ENCODE data around the gene IGF2. TPM values are rescaled to one million over a fixed set of nuclear protein-coding genes. Genes with fewer than 3 reads are reported as not detected.

Gene IGF2
- total RNA-seq, 1 experiment from 2014 or later, result 1.5 TPM

DNA sequence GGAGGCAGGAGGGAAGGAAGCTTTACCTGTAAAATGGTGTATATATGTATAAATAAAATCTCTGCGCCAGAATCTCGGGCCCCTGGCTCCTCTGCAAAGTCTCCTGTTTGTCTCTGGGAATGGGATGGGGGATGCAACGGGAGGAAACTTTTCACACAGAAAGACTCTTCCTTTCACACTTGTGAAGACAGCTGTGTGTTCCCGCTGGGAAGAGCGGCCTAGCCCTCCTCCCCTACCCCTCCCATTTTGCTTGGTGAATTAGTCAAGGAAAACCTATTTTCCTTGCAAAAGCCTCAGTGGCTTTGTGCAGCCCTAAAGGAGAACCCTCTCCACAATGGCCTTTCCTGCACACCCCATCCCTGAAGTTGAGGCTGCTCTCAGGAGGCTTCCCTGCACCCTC is 9.4 kb upstream of the IGF2 start:
- POLR2A ChIA-PET, result no interaction called here
- CTCF ChIA-PET, result interaction anchor here (1.2 to 18.6 kb wide), 14 partner anchors 8 to 496 kb away, joined by 3 to 761 read pairs (median 20); partner anchors contain the start of genes IGF2 and SYT8
- no peak for DNase-seq (ENCODE audit: low spot score)
- Mint-ChIP-seq H3K36me3 (no peaks in the 10 kb centered on the region), H3K9me3 (no peaks in the 10 kb centered on the region), H3K4me3 (no peak overlapping the region), H3K27ac (no peak overlapping the region), H3K4me1 (peaks cover 19% of the 10 kb centered on the region), H3K27me3 (ENCODE audit: low read depth) (peaks cover 75% of the 10 kb centered on the region)
- TF ChIP-seq TEAD4 (CRISPR knock-in tag; IDR thresholded peaks at IDR 0.05) (no peak), TP53 (CRISPR knock-in tag; IDR thresholded peaks at IDR 0.05) (no peak), MAX (CRISPR knock-in tag; IDR thresholded peaks at IDR 0.05) (no peak), STAT6 (CRISPR knock-in tag; conservative IDR thresholded peaks at IDR 0.05; ENCODE audit: low read depth) (no peak)
- ATAC-seq, result no peak

DNA sequence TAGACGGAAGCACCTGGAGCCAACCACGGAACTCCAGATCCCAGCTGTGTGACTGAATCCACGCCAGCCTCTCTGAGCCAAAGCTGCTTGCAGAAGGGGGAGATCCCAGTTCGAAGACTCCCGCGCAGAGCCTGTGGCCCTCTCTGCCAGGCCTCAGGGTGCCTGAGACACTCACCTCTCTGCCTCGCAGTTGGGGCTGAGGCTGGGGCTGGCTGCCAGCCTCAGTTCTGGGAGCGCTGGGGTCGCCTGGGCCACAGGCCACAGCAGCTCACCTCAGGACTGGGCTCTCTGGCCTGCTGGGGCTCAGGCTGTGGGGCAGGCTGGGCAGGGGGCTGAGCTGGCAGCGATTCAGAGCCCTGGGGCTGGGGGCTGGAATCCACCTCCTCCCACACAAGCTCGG is 8.2 kb upstream of the IGF2 start:
- Mint-ChIP-seq H3K27me3 (ENCODE audit: low read depth) (peaks cover 87% of the 10 kb centered on the region), H3K4me1 (peaks cover 21% of the 10 kb centered on the region), H3K4me3 (no peak overlapping the region), H3K36me3 (no peaks in the 10 kb centered on the region), H3K9me3 (no peaks in the 10 kb centered on the region), H3K27ac (no peak overlapping the region)
- TF ChIP-seq IRF1 (CRISPR knock-in tag; IDR thresholded peaks at IDR 0.05) (no peak), TEAD1 (CRISPR knock-in tag; IDR thresholded peaks at IDR 0.05) (no peak), ATF6 (CRISPR knock-in tag; IDR thresholded peaks at IDR 0.05) (no peak)
- TF ChIP-seq, protein P1, sequence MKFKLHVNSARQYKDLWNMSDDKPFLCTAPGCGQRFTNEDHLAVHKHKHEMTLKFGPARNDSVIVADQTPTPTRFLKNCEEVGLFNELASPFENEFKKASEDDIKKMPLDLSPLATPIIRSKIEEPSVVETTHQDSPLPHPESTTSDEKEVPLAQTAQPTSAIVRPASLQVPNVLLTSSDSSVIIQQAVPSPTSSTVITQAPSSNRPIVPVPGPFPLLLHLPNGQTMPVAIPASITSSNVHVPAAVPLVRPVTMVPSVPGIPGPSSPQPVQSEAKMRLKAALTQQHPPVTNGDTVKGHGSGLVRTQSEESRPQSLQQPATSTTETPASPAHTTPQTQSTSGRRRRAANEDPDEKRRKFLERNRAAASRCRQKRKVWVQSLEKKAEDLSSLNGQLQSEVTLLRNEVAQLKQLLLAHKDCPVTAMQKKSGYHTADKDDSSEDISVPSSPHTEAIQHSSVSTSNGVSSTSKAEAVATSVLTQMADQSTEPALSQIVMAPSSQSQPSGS (CRISPR knock-in tag; IDR thresholded peaks at IDR 0.05; ENCODE audit: borderline replicate concordance, low read depth), result no peak
- TF ChIP-seq, protein P2, sequence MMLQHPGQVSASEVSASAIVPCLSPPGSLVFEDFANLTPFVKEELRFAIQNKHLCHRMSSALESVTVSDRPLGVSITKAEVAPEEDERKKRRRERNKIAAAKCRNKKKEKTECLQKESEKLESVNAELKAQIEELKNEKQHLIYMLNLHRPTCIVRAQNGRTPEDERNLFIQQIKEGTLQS (CRISPR knock-in tag; conservative IDR thresholded peaks at IDR 0.05), result no peak
- TF ChIP-seq, protein P3, sequence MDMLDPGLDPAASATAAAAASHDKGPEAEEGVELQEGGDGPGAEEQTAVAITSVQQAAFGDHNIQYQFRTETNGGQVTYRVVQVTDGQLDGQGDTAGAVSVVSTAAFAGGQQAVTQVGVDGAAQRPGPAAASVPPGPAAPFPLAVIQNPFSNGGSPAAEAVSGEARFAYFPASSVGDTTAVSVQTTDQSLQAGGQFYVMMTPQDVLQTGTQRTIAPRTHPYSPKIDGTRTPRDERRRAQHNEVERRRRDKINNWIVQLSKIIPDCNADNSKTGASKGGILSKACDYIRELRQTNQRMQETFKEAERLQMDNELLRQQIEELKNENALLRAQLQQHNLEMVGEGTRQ (CRISPR knock-in tag; IDR thresholded peaks at IDR 0.05), result no peak
- ChIA-PET CTCF (interaction anchor here (0.7 to 18.6 kb wide), 16 partner anchors 8 to 495 kb away, joined by 3 to 761 read pairs (median 6); partner anchors contain the start of genes IGF2 and SYT8), POLR2A (no interaction called here)
- ATAC-seq (no peak), DNase-seq (ENCODE audit: low spot score) (no peak)

- CTCF ChIA-PET, result interaction anchor here (0.6 to 18.6 kb wide), 8 partner anchors 9 to 493 kb away, joined by 3 to 761 read pairs (median 20); no protein-coding TSS in a partner anchor
- H3K4me1 Mint-ChIP-seq, result peaks cover 19% of the 10 kb centered on the region
- POLR2A ChIA-PET, result no interaction called here
- H3K27me3 Mint-ChIP-seq (ENCODE audit: low read depth), result peaks cover 98% of the 10 kb centered on the region
- ATAC-seq (no peak), DNase-seq (ENCODE audit: low spot score) (no peak)
- peak overlapping the region; percentile 40; the same call in 1 of the 2 replicates for H3K4me3 Mint-ChIP-seq
- no peaks in the 10 kb centered on the region for H3K9me3 Mint-ChIP-seq
- H3K36me3 Mint-ChIP-seq, result peaks cover 4% of the 10 kb centered on the region
- no peak overlapping the region for H3K27ac Mint-ChIP-seq
- TF ChIP-seq, protein P1 (CRISPR knock-in tag; IDR thresholded peaks at IDR 0.05; ENCODE audit: borderline replicate concordance, low read depth), result no peak
- TF ChIP-seq SP1 (CRISPR knock-in tag; conservative IDR thresholded peaks at IDR 0.05) (no peak), MXD4 (CRISPR knock-in tag; IDR thresholded peaks at IDR 0.05; ENCODE audit: borderline replicate concordance) (no peak), ZNF671 (CRISPR knock-in tag; IDR thresholded peaks at IDR 0.05) (no peak), NR3C1 (CRISPR knock-in tag; conservative IDR thresholded peaks at IDR 0.05; ENCODE audit: low read depth) (no peak), ZNF317 (CRISPR knock-in tag; IDR thresholded peaks at IDR 0.05; ENCODE audit: borderline replicate concordance, low read depth) (no peak), NFYB (CRISPR knock-in tag; conservative IDR thresholded peaks at IDR 0.05; ENCODE audit: low read depth) (no peak)
- TF ChIP-seq, protein P4, sequence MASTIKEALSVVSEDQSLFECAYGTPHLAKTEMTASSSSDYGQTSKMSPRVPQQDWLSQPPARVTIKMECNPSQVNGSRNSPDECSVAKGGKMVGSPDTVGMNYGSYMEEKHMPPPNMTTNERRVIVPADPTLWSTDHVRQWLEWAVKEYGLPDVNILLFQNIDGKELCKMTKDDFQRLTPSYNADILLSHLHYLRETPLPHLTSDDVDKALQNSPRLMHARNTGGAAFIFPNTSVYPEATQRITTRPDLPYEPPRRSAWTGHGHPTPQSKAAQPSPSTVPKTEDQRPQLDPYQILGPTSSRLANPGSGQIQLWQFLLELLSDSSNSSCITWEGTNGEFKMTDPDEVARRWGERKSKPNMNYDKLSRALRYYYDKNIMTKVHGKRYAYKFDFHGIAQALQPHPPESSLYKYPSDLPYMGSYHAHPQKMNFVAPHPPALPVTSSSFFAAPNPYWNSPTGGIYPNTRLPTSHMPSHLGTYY (CRISPR knock-in tag; IDR thresholded peaks at IDR 0.05), result no peak
- TF ChIP-seq, protein P5, sequence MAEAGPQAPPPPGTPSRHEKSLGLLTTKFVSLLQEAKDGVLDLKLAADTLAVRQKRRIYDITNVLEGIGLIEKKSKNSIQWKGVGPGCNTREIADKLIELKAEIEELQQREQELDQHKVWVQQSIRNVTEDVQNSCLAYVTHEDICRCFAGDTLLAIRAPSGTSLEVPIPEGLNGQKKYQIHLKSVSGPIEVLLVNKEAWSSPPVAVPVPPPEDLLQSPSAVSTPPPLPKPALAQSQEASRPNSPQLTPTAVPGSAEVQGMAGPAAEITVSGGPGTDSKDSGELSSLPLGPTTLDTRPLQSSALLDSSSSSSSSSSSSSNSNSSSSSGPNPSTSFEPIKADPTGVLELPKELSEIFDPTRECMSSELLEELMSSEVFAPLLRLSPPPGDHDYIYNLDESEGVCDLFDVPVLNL (CRISPR knock-in tag; IDR thresholded peaks at IDR 0.05; ENCODE audit: borderline replicate concordance, low read depth), result no peak
Measured at GRCh38 chr11:2146051-2146450, 6.9 kb upstream of the IGF2 start.
